HG03280 (cell line): Measurements from ENCODE around the gene KDSR.
A peak's percentile ranks its signal among the peaks of the same experiment; 100 is the strongest.
"Not testable (repeated sequence)": the region's sequence is repeated elsewhere in the genome, so short reads cannot be mapped to it uniquely, and the experiment has no call there.

ENCODE experiments used
- ATAC-seq: cut with Tn5 transposase; IDR thresholded peaks from one replicate; pipeline ENCODE4 v1.9.1; 2021; ENCODE audit warnings: mild to moderate bottlenecking, moderate library complexity; ENCODE audit not compliant: unreplicated experiment

KDSR gene

GRCh38 chr18:63366213-63367052 is 573 bp downstream of the KDSR start:
- ATAC-seq = peak; percentile 28

DNA sequence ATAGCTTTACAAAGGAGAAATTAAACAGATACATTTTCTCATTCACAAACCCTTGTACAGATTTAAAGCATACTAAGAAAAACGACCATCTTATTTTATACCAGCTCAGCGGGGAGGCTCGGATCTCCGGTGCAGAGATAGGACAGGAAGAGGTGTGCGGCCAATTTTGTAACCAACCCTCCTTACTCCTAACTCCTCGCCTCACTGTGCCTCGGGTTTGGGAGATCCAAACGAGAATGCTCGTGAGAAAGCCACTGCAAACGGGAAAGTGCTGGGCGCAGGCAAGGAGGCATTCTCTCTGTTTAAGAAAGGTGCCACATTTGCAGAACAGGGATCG is 1.2 kb downstream of the KDSR start:
- ATAC-seq = no peak

GRCh38 chr18:63363951-63364350 is 3.1 kb downstream of the KDSR start:
- ATAC-seq = no peak

DNA sequence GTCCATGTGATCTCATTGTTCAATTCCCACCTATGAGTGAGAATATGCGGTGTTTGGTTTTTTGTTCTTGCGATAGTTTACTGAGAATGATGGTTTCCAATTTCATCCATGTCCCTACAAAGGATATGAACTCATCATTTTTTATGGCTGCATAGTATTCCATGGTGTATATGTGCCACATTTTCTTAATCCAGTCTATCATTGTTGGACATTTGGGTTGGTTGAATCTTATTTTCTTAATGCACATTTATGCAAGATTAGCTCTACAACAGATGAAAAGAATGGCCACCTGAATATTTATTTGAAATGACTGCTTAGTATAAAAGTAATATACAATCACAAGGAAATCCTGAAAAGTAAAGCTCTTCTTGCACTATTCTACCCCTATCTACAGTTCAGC is 3.6 kb downstream of the KDSR start:
- not testable (repeated sequence) for ATAC-seq

DNA sequence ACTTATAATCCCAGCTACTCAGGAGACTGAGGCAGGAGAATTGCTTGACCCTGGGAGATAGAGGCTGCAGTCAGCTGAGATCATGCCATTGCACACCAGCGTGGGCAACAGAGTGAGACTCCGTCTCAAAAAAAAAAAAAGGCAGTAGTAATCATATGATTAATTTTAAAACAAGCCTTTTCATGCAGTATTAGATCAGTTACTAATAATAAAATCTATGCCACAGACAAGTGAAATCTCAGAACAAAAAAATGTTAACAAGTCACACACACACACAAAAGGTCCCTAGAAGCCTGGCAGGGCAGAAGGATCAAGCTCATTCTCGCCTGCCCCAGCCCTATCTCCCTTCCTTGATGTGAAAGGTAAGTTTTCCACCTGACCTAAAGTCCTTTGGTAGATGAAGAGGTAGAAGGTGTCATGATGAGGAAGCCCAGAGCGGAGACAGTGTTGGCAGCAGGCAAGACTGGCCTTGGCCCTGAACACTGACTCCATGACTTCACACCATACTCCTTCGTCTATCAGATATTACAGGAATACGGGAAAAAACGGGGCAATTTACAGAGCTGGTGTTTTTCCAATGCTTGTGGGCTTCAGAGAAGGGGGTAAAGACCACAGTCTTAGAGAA is 10.6 kb downstream of the KDSR start:
- ATAC-seq = no peak

GRCh38 chr18:63350230-63350629 is 16.8 kb downstream of the KDSR start:
- no peak for ATAC-seq

DNA sequence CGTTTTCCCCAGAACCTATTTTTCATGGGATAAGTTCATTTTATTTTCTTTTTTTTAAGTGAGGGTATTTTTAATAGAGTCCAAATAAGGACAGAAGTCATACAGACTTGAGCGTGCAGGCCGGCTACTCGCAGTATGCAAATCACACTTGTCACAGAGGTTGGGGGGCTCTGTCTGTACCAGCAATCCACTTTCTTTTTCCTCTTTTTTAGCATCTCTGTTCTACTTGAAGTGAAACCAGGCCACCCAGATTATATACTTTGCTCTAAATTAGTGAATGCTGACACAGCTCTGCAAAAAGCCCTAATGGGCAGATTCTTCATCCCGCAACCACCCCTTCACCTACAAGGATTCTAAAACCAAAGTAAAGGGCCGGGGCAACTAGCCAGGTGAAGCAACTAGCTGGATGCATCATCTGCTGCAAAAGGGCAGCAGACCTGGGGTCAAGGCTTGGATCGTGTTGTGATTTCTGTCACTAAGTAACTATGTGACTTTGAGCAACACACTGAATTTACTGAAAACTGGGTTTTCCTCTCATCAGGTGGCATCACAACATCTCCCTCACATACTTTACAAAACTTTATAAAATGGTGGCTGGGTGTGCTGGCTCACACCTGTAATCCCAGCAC is 18.4 kb downstream of the KDSR start:
- no peak for ATAC-seq

- ATAC-seq = no peak
These were observed 20.4 kb downstream of the KDSR start for GRCh38 chr18:63346480-63347183.

- no peak for ATAC-seq
These were observed 21.0 kb downstream of the KDSR start for GRCh38 chr18:63346031-63346430.

- no peak for ATAC-seq
These were observed 22.1 kb downstream of the KDSR start for GRCh38 chr18:63344918-63345317.

DNA sequence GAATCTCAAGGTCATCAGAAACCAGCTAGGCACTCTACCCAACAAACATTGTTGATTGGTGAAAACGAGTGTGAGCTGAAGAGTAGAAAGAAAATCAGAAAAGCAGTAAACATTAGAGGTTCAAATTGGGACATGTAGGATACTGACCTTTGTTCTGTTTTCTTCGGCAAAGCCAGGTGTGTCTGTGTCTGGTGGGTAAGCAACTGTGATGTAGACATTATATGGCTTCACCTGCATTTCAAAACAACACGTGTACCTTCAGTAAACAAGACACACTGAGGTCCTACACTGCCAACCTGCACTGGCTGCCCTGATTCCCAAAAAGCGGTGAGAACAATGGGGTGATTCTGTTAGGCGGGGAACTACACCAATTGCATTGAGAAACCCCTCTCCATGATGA is 22.7 kb downstream of the KDSR start:
- ATAC-seq = no peak

DNA sequence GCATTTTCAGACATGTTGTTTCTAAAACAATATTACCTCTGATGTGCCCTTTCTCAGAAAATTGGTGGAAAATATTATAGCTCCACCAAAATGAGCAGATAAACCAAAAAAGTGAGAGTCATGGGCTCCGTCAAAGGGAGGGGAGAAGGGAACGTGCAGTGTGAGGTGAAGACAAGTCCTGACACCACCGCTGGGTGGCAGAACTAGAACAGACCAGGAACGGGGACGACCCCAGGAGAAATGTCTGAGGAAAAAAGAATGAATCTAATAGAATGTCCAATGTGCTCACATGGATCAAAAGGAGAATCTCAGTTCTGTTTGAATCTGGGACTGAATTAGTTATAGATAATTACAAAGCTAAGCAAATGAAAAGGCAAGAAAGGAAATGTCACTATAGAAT is 24.8 kb downstream of the KDSR start:
- ATAC-seq = peak; percentile 64

- ATAC-seq = no peak
These were observed 27.0 kb downstream of the KDSR start for GRCh38 chr18:63339920-63340484.

DNA sequence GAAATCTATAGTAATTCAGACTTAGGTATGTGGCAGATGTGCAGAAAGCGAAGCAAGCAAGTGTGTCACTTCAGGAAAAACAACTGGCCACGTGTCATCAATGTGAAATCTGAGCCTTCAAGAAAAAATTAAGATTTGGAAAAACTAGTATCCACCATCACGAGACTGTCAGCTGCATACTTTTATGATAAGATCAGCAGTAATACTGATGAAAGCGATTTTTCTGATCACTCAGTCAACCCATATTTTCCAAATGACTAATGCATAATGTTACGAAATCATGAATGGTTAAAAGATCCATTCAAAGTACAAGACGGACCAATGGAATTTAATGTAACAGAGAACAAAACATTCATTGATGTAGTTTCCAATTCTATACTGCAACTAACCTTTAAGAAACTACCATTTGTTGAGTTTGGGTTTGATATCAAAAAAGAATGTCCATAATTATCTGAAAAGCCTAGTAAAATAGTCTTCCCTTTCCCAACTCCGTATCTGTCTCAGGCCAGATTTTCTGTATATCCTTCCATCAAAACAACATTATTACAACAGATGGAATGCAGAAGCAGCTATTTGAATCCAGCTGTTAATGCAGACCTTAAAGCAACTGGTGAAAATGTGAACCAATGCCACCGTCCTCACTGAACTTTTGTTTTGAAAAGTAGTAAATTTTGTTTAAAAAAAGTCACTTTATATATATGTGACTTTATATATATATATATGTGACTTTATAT is 30.5 kb downstream of the KDSR start:
- no peak for ATAC-seq

- no peak for ATAC-seq
These were observed 35.9 kb downstream of the KDSR start for GRCh38 chr18:63331105-63331504.

- ATAC-seq = no peak
These were observed 37.4 kb downstream of the KDSR start for GRCh38 chr18:63329431-63330145.

DNA sequence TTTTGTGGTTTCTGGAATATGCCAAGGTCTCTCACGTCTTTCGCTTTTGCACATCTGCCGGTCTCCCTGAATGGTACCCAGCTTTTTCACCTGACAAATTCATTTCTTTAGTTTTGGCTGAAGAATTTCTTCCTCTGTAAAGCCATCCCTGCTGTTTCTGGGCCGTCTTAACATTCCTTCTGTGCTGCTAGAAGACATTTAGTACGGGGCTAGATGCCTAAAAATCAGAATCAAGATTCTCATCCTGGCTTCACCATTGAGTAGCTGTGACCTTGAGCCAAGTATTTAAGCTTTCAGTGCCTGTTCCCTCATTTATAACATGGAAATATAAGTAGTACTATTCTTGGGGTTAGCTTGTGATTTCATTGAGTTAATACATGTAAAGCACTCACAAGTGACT is 41.0 kb downstream of the KDSR start:
- ATAC-seq = no peak

- no peak for ATAC-seq
These were observed 41.8 kb downstream of the KDSR start for GRCh38 chr18:63325086-63325686.

DNA sequence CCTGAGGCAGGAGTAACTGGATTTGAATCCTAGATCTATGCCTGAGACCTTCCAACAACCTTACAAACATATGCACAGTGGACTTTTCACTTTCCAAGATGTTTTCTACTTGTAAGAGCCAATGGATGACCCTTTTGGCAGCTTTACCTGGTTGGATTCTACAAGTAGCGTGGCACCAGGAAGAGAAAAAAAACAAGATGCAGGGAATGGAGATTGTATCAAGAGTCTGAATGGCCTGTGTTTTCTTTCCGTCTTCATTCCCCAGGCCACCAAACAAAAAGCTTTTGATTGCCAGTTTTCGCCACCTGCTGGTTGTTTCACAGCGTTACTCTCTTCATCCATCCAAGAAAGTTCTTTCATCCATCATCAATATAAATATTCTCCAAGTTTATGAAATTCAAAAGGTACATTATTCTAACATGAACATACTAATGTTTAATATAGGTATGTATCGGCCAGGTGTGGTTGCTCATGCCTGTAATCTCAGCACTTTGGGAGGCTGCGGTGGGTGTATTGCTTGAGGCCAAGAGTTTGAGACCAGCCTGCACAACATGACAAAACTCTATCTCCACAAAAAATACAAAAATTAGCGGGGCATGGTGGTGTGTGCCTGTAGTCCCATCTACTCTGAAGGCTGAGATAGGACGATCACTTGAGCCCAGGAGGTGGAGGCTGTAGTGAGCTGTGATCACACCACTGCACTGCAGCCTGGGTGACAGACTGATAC is 43.9 kb downstream of the KDSR start:
- ATAC-seq = no peak
